HEK293 (cell line): Measurements from ENCODE around the gene AMMECR1L.

Source experiments
- CTCF ChIA-PET: fragments of 350-600 bp; formaldehyde crosslinking; extraction: SDS; loops from one replicate; lab custom pipeline; 2021; ENCODE audit warnings: antibody characterized with exemption; lab: Yijun Ruan, JAX
- POLR2A ChIA-PET: fragments of 300-600 bp; formaldehyde crosslinking; extraction: SDS; loops from one replicate; lab custom pipeline; 2020; ENCODE audit warnings: antibody characterized with exemption, inconsistent platforms; lab: Yijun Ruan, JAX
- H3K27ac ChIP-seq: fragments of 200-500 bp; sonication (Bioruptor generic); 2 replicates; pipeline ENCODE4 v1.5.1; 2014; ENCODE audit warnings: low read depth, low read length, control low read depth, inconsistent platforms; ENCODE audit errors: extremely low read depth
- H3K36me3 ChIP-seq, 2 experiments: fragments of 200-500 bp in 1 of 2; sonication (Bioruptor generic) in 1 of 2; 1 replicate in 1 of 2; 2 replicates in 1 of 2; pipeline ENCODE4 v1.5.1; 2014 to 2017; ENCODE audit warnings: inconsistent platforms in 2 of 2, low read length in 2 of 2; ENCODE audit not compliant: control insufficient read depth in 2 of 2, insufficient read depth in 1 of 2
- H3K4me1 ChIP-seq: fragments of 200-500 bp; sonication (Bioruptor generic); 2 replicates; pipeline ENCODE4 v1.5.1; 2014; ENCODE audit warnings: mild to moderate bottlenecking, low read length, inconsistent platforms; ENCODE audit not compliant: control insufficient read depth, insufficient read depth
- H3K4me3 ChIP-seq: 2 replicates; pipeline ENCODE4 v1.5.1; 2011; ENCODE audit warnings: low read depth, mild to moderate bottlenecking, control low read depth, low read length, moderate library complexity
- H3K9me3 ChIP-seq: fragments of 200-500 bp; sonication (Bioruptor generic); 2 replicates; pipeline ENCODE4 v1.5.1; 2014; ENCODE audit warnings: low read depth, low read length, inconsistent platforms; ENCODE audit not compliant: control insufficient read depth, insufficient read depth
- ATF2 ChIP-seq: fragments of 450-650 bp; formaldehyde crosslinking; IDR thresholded peaks from 2 replicates; pipeline ENCODE4 v1.5.1; 2016; ENCODE audit warnings: missing biosample characterization, missing genetic modification characterization, low read depth
- KLF17 ChIP-seq: fragments of 450-650 bp; formaldehyde crosslinking; IDR thresholded peaks from 2 replicates; pipeline ENCODE4 v1.5.1; 2016; ENCODE audit warnings: missing biosample characterization, missing genetic modification characterization
- KLF8 ChIP-seq: fragments of 450-650 bp; formaldehyde crosslinking; IDR thresholded peaks from 2 replicates; pipeline ENCODE4 v1.5.1; 2016; ENCODE audit warnings: missing biosample characterization, missing genetic modification characterization
- MEIS1 ChIP-seq: sonication (generic); formaldehyde crosslinking; IDR thresholded peaks from 2 replicates; pipeline ENCODE4 v1.8.1; 2022; ENCODE audit warnings: missing genetic modification reagents, mild to moderate bottlenecking, borderline replicate concordance
- MZF1 ChIP-seq: fragments of 450-650 bp; formaldehyde crosslinking; IDR thresholded peaks from 2 replicates; pipeline ENCODE4 v1.5.1; 2017; ENCODE audit warnings: missing biosample characterization, missing genetic modification characterization, borderline replicate concordance
- PRDM6 ChIP-seq: fragments of 450-650 bp; formaldehyde crosslinking; IDR thresholded peaks from 2 replicates; pipeline ENCODE4 v1.5.1; 2017; ENCODE audit warnings: missing biosample characterization, missing genetic modification characterization
- ZBTB17 ChIP-seq: fragments of 450-650 bp; formaldehyde crosslinking; IDR thresholded peaks from 2 replicates; pipeline ENCODE4 v1.5.1; 2016; ENCODE audit warnings: missing biosample characterization, missing genetic modification characterization
- ZBTB26 ChIP-seq: fragments of 450-650 bp; formaldehyde crosslinking; optimal IDR thresholded peaks from 2 replicates; pipeline ENCODE3; 2016; ENCODE audit warnings: missing biosample characterization, mild to moderate bottlenecking, missing genetic modification characterization
- ZBTB48 ChIP-seq: fragments of 450-650 bp; formaldehyde crosslinking; IDR thresholded peaks from 2 replicates; pipeline ENCODE4 v1.5.1; 2016; ENCODE audit warnings: missing biosample characterization, missing genetic modification characterization
- ZNF202 ChIP-seq: fragments of 450-650 bp; formaldehyde crosslinking; IDR thresholded peaks from 2 replicates; pipeline ENCODE4 v1.5.1; 2016; ENCODE audit warnings: missing biosample characterization, missing genetic modification characterization, borderline replicate concordance
- ZNF211 ChIP-seq: fragments of 450-650 bp; formaldehyde crosslinking; IDR thresholded peaks from 2 replicates; pipeline ENCODE4 v1.5.1; 2016; ENCODE audit warnings: low read depth, missing biosample characterization, missing genetic modification characterization
- ZNF239 ChIP-seq: fragments of 450-650 bp; formaldehyde crosslinking; IDR thresholded peaks from 2 replicates; pipeline ENCODE4 v1.5.1; 2016; ENCODE audit warnings: missing biosample characterization, missing genetic modification characterization
- ZNF350 ChIP-seq: fragments of 450-650 bp; formaldehyde crosslinking; IDR thresholded peaks from 2 replicates; pipeline ENCODE4 v1.5.0; 2017; ENCODE audit warnings: missing biosample characterization, mild to moderate bottlenecking, missing genetic modification characterization
- ZNF426 ChIP-seq: fragments of 450-650 bp; formaldehyde crosslinking; IDR thresholded peaks from 2 replicates; pipeline ENCODE4 v1.5.1; 2017; ENCODE audit warnings: missing biosample characterization, missing genetic modification characterization, mild to moderate bottlenecking, inconsistent platforms, moderate library complexity
- ZNF510 ChIP-seq: fragments of 450-650 bp; formaldehyde crosslinking; IDR thresholded peaks from 2 replicates; pipeline ENCODE4 v1.5.1; 2018; ENCODE audit warnings: mild to moderate bottlenecking, missing genetic modification characterization, missing biosample characterization; ENCODE audit not compliant: insufficient replicate concordance
- ZNF513 ChIP-seq: fragments of 450-650 bp; IDR thresholded peaks from 2 replicates; pipeline ENCODE4 v1.5.1; 2018; ENCODE audit warnings: missing biosample characterization, missing genetic modification characterization
- ZNF639 ChIP-seq: fragments of 450-650 bp; formaldehyde crosslinking; IDR thresholded peaks from 2 replicates; pipeline ENCODE4 v1.5.1; 2016; ENCODE audit warnings: missing biosample characterization, missing genetic modification characterization

The AMMECR1L gene

GRCh38 chr2:127853671-127854070 is 32.1 kb downstream of the AMMECR1L start:
- ChIA-PET POLR2A (interaction anchor here (1.1 kb wide), 1 partner anchor 12 kb away, joined by 7 read pairs; no protein-coding TSS in a partner anchor), CTCF (interaction anchor here (0.6 kb wide), 1 partner anchor 47 kb away, joined by 4 read pairs; no protein-coding TSS in a partner anchor)
- H3K4me1 ChIP-seq = peaks cover 7% of the 10 kb centered on the region
- no peaks in the 10 kb centered on the region for H3K9me3 ChIP-seq
- TF ChIP-seq PRDM6 (tag by site-specific recombination) (no peak), ZBTB26 (tag by site-specific recombination) (no peak), KLF8 (tag by site-specific recombination) (no peak)
- H3K27ac ChIP-seq = no peak overlapping the region
- H3K36me3 ChIP-seq = peaks cover 53 to 71% of the 10 kb centered on the region in 2 experiments
- no peak overlapping the region for H3K4me3 ChIP-seq

GRCh38 chr2:127852388-127852787 is 33.4 kb downstream of the AMMECR1L start:
- no peak overlapping the region for H3K27ac ChIP-seq
- no peaks in the 10 kb centered on the region for H3K9me3 ChIP-seq
- no peak overlapping the region for H3K4me3 ChIP-seq
- CTCF ChIA-PET = no interaction called here
- TF ChIP-seq ZNF426 (tag by site-specific recombination) (no peak), ZNF350 (tag by site-specific recombination) (no peak), ZNF202 (tag by site-specific recombination) (no peak), ZNF510 (tag by site-specific recombination) (no peak), MEIS1 (CRISPR knock-in tag) (no peak), KLF17 (no peak), ZBTB48 (tag by site-specific recombination) (no peak), ZBTB17 (no peak), ZNF211 (no peak), ZNF513 (tag by site-specific recombination) (no peak), ZNF639 (tag by site-specific recombination) (no peak), MZF1 (tag by site-specific recombination) (no peak), ATF2 (no peak), ZNF239 (tag by site-specific recombination) (no peak)
- POLR2A ChIA-PET = interaction anchor here (0.6 to 1.1 kb wide), 2 partner anchors 8 to 98 kb away, joined by 4 to 8 read pairs; no protein-coding TSS in a partner anchor
- peaks cover 60 to 84% of the 10 kb centered on the region in 2 experiments for H3K36me3 ChIP-seq
- peaks cover 7% of the 10 kb centered on the region for H3K4me1 ChIP-seq
